H4 (cell line): ENCODE results near the gene VSNL1. TPM values are rescaled to one million over a fixed set of nuclear protein-coding genes. Genes with fewer than 3 reads are reported as not detected.

ENCODE experiments used
- total RNA-seq: library from RNA; depleted of rRNA; stranded (reverse); fragments of >200 nt; shearing (Covaris generic); gene quantifications from 2 replicates; pipeline ENCODE4 v1.2.3, GENCODE V29; 2014; rRNA removed

The VSNL1 gene
- total RNA-seq, 1 experiment from 2014 or later = 2.1 TPM

Other genes starting within 250 kb of the VSNL1 start
- gene RAD51AP2, start 22.3 kb upstream of the VSNL1 start, total RNA-seq = 0.02 and 0.06 TPM in 2 replicates
- 6.1 and 9.2 TPM in 2 replicates for gene SMC6, start 213.1 kb downstream of the VSNL1 start, total RNA-seq
- 4.5 and 8.7 TPM in 2 replicates for gene GEN1, start 213.4 kb downstream of the VSNL1 start, total RNA-seq